ENCODE results near the gene RSL24D1.

GRCh38 chr15:55195996-55196395, 745 bp downstream of the RSL24D1 start:
- TF ChIP-seq POLR2A (IDR thresholded peaks at IDR 0.05) (no peak), POLR2AphosphoS5 (IDR thresholded peaks at IDR 0.05) (no peak)
- TF ChIP-seq, protein P1, sequence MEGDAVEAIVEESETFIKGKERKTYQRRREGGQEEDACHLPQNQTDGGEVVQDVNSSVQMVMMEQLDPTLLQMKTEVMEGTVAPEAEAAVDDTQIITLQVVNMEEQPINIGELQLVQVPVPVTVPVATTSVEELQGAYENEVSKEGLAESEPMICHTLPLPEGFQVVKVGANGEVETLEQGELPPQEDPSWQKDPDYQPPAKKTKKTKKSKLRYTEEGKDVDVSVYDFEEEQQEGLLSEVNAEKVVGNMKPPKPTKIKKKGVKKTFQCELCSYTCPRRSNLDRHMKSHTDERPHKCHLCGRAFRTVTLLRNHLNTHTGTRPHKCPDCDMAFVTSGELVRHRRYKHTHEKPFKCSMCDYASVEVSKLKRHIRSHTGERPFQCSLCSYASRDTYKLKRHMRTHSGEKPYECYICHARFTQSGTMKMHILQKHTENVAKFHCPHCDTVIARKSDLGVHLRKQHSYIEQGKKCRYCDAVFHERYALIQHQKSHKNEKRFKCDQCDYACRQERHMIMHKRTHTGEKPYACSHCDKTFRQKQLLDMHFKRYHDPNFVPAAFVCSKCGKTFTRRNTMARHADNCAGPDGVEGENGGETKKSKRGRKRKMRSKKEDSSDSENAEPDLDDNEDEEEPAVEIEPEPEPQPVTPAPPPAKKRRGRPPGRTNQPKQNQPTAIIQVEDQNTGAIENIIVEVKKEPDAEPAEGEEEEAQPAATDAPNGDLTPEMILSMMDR (IDR thresholded peaks at IDR 0.05): no peak

Data from sigmoid colon (tissue), 4 donors.